HL-60/S4 (cell line): ENCODE data around the gene GALNT7.
"Not testable (repeated sequence)": the region's sequence is repeated elsewhere in the genome, so short reads cannot be mapped to it uniquely, and the experiment has no call there.

Experiments used
- in situ Hi-C: fragments of 300-500 bp; cut with MboI; formaldehyde crosslinking; loops from 2 replicates; pipeline ENCODE4 v1.14.3; 2022; ENCODE audit warnings: low sequenced_read_pairs

The GALNT7 gene

DNA sequence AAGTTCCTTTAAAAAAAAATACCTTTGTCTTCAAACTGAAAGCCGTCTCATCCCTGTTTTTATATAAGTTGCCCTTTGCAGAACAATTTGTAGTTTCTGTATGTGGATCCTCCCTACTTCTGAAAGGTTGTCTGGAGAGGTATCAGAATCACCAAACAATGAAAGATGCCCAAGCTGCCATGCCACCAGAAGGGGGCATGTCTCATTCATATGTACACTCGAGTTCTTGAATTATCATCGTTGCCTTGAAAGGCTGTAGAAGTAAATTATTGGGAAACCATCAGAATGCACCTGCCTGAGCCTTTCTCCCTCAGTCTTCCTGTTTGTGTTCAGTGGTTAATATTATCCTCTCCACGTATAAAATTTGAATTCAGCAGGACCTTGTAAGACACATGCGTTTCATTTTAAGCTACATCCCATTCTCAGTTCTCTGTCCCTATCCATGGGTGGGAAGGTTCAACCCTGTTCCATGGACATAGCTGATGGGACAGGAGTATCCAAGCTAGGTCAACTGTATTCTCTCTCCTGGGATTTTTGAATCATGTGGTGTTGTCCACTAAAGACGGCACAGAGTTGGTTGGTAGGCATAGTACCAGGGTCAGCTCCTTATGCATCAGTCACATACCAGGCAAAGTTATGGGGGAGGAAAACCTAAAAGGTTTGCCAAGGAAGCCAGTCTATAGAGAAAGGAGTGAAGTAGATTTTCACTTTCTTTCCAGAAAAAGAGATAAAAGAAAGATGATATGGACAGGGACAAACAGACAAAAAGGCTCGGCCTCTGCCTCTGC is 24.0 kb downstream of the GALNT7 start:
- in situ Hi-C loops: no loop called here

DNA sequence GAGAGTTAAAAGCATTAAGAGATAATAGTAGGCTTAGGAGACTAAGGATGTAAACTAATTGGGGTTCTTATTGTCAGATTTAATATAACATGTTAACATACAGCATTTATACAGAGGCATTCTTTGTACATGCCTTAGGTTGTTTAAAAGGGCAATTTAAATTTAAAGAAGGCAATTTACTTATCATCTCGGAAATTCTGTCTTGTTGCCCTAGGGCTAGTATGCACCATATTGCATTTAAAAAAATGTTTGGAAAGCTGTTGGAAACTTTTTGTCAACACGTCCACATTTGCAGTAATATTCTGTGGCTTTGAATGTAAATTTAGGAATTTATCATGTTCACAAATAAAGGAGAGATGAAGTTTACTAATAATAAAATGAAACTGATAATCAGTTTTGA is 25.5 kb downstream of the GALNT7 start:
- in situ Hi-C loops: no loop called here

- in situ Hi-C loops: no loop called here
These were observed 26.5 kb downstream of the GALNT7 start for GRCh38 chr4:173195109-173195508.

DNA sequence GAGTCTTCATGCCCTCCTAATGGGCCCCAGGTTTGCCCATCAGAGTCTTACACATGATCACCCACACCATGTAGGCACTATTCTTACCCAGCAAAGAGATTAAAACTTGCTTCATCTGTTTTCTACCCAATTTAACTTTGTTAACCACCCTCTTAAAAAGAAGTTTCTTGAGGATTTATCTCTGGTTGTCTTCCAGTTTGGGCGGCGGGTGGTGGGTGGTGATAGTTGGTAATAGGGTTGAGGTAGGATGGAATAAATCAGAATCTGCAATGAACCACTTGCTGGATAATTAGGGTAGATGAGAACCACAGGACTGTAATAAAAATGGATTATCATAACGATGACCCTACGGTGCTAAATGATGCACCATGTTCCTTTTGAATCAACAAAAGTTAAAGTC is 30.9 kb downstream of the GALNT7 start:
- in situ Hi-C loops: no loop called here

GRCh38 chr4:173200103-173200884 is 31.7 kb downstream of the GALNT7 start:
- in situ Hi-C loops: no loop called here

DNA sequence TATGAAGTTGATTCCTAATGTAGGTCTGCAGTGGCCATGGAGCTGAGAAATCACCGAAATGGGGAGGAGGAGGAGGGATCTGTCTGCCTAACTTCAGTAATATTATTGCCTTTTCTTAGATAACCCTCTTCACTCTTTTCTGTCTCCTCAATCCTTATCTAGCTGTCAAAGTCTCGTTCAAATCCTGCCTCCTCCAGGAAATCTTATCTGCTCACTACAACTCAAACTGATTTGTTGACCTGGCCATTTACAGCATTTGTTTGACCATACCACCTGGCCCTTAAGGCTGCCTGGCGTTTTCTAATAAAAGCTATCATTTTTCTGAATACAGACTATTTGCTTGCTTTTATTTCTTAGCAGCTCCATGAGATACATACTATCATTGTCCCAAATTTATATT is 33.8 kb downstream of the GALNT7 start:
- in situ Hi-C loops: no loop called here

- in situ Hi-C loops: no loop called here
These were observed 37.0 kb downstream of the GALNT7 start for GRCh38 chr4:173205656-173206055.

DNA sequence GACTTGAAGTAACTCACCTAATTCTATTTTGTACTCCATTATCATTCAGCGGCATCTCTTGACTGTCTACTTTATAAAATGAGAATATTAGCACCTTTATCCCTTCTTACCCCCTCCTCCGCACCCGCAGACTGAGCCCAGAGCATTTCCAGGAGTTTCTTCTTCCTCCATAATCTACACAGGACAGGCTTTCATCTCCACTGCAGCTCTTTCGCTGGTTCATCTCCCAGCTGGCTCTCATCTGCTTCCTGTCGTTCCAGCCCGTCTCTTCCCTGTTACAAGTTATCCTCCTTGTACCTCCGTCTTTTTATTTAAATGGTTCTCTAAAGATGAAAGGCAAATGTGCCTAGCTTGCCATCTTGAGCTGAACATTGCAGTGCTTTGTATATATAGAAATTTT is 39.8 kb downstream of the GALNT7 start:
- in situ Hi-C loops: no loop called here

- in situ Hi-C loops: no loop called here
These were observed 42.6 kb downstream of the GALNT7 start for GRCh38 chr4:173211222-173211621.

DNA sequence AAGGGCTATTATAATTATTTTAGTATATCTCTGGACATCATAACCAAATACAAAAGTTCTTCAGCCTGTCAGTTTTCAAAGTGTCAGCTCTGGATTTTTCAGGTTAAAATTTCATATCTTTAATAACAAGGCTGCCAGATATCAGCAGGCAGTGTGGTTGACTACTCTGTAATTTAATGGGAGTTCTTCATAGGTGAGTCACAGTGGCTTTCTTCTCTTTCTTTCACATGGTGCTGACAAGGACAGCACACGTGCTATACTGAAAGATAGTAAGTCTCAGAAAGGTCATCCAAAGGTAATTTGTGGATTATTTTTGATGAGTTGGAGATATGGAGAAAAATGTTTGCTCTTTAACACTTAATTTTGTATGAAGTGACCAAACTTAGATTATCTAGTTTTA is 43.2 kb downstream of the GALNT7 start:
- in situ Hi-C loops: no loop called here

DNA sequence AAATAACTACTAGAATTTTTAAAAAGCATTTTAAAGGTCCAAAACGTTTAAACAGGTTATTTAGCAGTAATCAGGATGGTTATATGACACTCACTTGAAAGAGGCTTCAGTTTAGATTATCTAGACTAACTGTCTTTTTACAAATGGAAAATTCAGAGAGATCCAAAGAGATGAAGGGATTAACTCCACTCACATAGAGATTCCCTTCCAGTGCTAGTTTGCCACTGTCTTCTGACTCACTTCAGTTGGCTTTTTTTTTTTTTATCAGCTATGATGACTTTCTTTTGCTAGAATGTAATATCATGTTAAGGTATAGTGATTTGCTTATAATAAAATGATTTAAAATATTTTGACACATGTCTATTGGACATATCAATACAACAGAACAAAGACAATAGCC is 43.8 kb downstream of the GALNT7 start:
- in situ Hi-C loops: no loop called here

GRCh38 chr4:173213296-173213695 is 44.7 kb downstream of the GALNT7 start:
- in situ Hi-C loops: no loop called here

DNA sequence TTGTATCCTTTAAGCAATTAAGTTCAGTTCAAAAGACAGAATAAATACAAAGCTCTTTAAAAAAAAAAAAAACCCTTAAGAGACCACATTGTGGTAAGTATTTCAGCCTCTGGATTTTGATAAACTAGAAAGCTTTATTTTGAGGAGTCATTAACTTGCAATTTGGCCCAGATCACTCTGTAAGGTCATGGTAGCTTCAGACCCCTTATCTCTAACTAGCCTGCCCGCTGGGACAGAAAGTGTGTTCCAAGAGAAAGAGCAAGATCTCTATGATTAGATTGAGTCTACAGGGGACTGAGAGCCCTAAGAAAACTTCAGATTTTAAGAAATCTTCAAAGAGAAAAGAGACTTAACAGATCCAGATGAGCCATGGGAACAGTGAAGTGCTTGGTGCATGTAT is 45.6 kb downstream of the GALNT7 start:
- in situ Hi-C loops: no loop called here

GRCh38 chr4:173214661-173215060 is 46.0 kb downstream of the GALNT7 start:
- in situ Hi-C loops: no loop called here

GRCh38 chr4:173217075-173217474 is 48.5 kb downstream of the GALNT7 start:
- in situ Hi-C loops: no loop called here

DNA sequence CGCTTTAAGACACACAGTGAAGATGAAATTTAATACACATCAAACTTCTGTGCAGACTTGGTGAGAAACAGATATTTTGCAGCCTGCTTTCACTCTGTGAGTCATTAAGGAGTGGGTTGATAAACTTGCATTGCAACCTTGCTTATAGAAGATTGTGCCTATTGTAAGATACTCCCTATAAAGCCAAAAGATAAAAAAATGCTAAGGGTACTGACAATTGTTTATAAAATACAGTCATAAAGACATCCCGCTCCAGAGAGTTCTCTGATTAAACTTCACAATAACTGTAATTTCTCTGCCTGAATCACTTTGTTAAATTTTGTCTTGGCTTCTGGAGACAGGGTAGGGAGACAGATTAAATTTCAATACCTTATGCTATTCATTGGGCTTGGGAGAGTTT is 49.1 kb downstream of the GALNT7 start:
- in situ Hi-C loops: no loop called here

DNA sequence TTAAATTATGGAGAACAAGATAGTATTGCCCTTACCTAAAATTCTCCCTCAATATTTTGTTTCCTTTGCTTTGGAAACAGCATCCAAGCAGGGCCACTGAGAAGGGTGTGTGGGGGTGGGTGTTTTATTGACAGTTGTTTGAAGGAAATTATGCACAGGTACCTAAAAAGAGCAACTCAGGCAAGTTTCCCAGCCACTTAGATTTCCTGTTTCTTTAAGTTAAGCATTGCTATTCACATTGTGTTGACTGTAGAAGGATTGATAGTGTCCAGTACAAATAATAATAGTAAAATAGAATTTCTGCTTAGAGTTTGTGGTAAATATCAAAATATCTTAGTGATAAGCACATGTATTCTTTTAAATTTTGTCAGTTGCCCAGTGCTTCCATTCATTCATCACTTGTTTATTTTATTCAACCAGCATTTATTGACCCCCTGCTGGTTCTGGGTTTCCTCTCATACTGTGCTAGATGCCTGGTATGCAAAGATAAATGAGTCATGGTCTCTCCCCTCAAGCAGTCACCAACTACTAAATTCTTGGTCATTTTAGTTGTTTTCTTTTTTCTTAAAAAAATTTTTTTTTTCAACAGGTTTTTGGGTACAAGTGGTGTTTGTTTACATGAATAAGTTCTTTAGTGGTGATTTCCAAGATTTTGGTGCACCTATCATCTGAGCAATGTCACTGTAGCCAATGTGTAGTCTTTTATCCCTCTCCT is 50.0 kb downstream of the GALNT7 start:
- in situ Hi-C loops: no loop called here

GRCh38 chr4:173219126-173219437 is 50.5 kb downstream of the GALNT7 start:
- in situ Hi-C loops: not testable (repeated sequence)

- in situ Hi-C loops: no loop called here
These were observed 55.1 kb downstream of the GALNT7 start for GRCh38 chr4:173223743-173224142.

GRCh38 chr4:173226401-173226888 is 57.8 kb downstream of the GALNT7 start:
- in situ Hi-C loops: no loop called here

GRCh38 chr4:173227756-173228155 is 59.1 kb downstream of the GALNT7 start:
- in situ Hi-C loops: no loop called here

DNA sequence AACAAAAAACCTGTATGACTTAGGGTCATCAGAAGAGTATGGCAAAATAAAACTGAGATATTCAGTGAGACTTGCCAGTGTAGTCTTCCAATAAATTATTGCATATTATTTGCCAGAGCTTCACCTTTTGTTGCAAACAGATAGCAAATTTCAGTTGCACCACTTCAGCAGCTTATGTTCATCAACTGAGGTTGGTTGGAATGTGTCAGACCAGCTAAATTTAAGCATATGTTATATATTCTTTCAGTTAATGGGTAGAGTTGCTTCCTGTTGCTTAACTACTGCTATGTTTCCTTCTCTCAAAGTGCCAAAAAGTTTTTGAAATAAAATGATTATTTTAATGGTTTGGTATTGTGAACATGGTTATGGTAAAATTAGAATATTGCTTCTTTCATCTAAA is 61.5 kb downstream of the GALNT7 start:
- in situ Hi-C loops: no loop called here
